Heart right ventricle (tissue), 16 donors: Measurements from ENCODE around the gene C17orf100. TPM values are rescaled to one million over a fixed set of nuclear protein-coding genes. Genes with fewer than 3 reads are reported as not detected.

Experiments
- ATAC-seq, 8 donors: fragments of 200-7000 bp; cut with Tn5 transposase; one replicate each; pipeline ENCODE4 v1.9.1; 2020; ENCODE audit warnings: mild to moderate bottlenecking in 8 of 8, moderate library complexity in 8 of 8, moderate number of reproducible peaks in 1 of 8
- DNase-seq, 2 donors: peaks; one replicate each; pipeline ENCODE4 v3.0.0-alpha.2; 2020
- H3K27ac ChIP-seq, 10 donors: fragments of 200-600 bp; sonication (generic) in 2 of 10; one replicate each; pipeline versions ENCODE4 v1.5.0 to v1.8.0; 2020 to 2022; ENCODE audit warnings: mild to moderate bottlenecking in 3 of 10
- H3K27me3 ChIP-seq, 7 donors: fragments of 200-600 bp; one replicate each; pipeline ENCODE4 v1.8.0; 2021 to 2022; ENCODE audit warnings: mild to moderate bottlenecking in 2 of 7
- H3K36me3 ChIP-seq, 9 donors: fragments of 200-600 bp; sonication (generic) in 1 of 9; one replicate each; pipeline versions ENCODE4 v1.5.0 to v1.8.0; 2020 to 2022; ENCODE audit warnings: mild to moderate bottlenecking in 2 of 9
- H3K4me1 ChIP-seq, 9 donors: fragments of 200-600 bp; sonication (generic) in 1 of 9; one replicate each; pipeline versions ENCODE4 v1.5.0 to v1.8.0; 2020 to 2022; ENCODE audit warnings: mild to moderate bottlenecking in 4 of 9
- H3K4me3 ChIP-seq, 10 donors: fragments of 200-600 bp; sonication (generic) in 2 of 10; one replicate each; pipeline versions ENCODE4 v1.5.0 to v1.8.0; 2020 to 2022; ENCODE audit warnings: mild to moderate bottlenecking in 7 of 10, moderate library complexity in 2 of 10
- H3K9me3 ChIP-seq, 11 donors: fragments of 200-600 bp in 10 of 11; sonication (generic) in 2 of 11; one replicate each; pipeline versions ENCODE4 v1.5.0 to v1.8.0; 2013 to 2022; ENCODE audit warnings: mild to moderate bottlenecking in 2 of 11, control low read depth in 1 of 11, moderate library complexity in 1 of 11
- WGBS, 2 donors: extraction: QIAGEN DNeasy Blood & Tissue Kit; methylation state at CpG; one replicate each; pipeline ENCODE4 v1.1.7; 2013; ENCODE audit warnings: inconsistent platforms in 1 of 2; 5-methylcytosine and 5-hydroxymethylcytosine counted together
- intact Hi-C, 10 donors: fragments of 100-400 bp; cut with DNase I; formaldehyde crosslinking; loops; one replicate each; pipeline versions ENCODE4 v1.11.1 to v1.14.2; 2022
- polyA plus RNA-seq, 2 donors: library from polyadenylated mRNA; stranded (reverse); fragments of 200-250 nt; gene quantifications; one replicate each; pipeline ENCODE4 v1.2.3, GENCODE V29; 2013
- total RNA-seq, 10 donors: library from RNA; stranded (reverse); fragmentation: NEBNext Ultra II Directional in 3 of 10; extraction: Animal tissue kit (Norgen Biotek cat#: 25700) in 3 of 10; gene quantifications; one replicate each; pipeline versions ENCODE4 v1.2.1 to v1.2.4, GENCODE V29; 2021 to 2023
- TF ChIP-seq, protein P1 (sequence below), 9 donors: fragments of 200-600 bp; sonication (generic) in 2 of 9; IDR thresholded peaks; one replicate each; pipeline versions ENCODE4 v1.5.0 to v1.8.0; 2021 to 2022; ENCODE audit warnings: antibody characterized with exemption in 9 of 9, mild to moderate bottlenecking in 5 of 9, moderate library complexity in 1 of 9
- donor health status: Arrhythmogenic right ventricular cardiomyopathy.
- donor health status: ischemic (EF 13 %, LVEDD 7.1; RV severe dilation, severe dysfunction).
- donor health status: healthy with polysubstance abuse.
- donor health status: DM: no; HTN: yes; CAD: no.
- donor health status: DM: no; HTN: no; CAD: no.
- donor health status: ischemic (EF 25% LVEDD 6.9; RV normal size, moderate dysfunction).
- donor health status: ischemic (EF 25% LVEDD 5.7; RV mildly dilated, moderate dysfunction).
- donor health status: healthy.
- donor health status: DM: yes; HTN: yes; CAD: no.
- donor health status: Ischemic cardiomyopathy.
- donor health status: ischemic (EF 35%, LVEDD 5.7; RV mildly dilated, moderate dysfunction).
- donor health status: nonischemic (EF 11% LVEDD 7.7; RV severe dilation, severe dysfunction).
- donor health status: DM: yes; HTN: yes; CAD: no.
- donor health status: PGD.
- donor health status: ischemic (EF 29% LVEDD 5.4; RV normal size, mild dysfunction).
- donor health status: nonischemic (EF 23%, LVEDD 6.1; RV moderate dilation, normal function).

The C17orf100 gene
- total and polyA plus RNA-seq, 12 donors, result 0.30 to 1.4 (median 0.73) TPM; not detected in 1

DNA sequence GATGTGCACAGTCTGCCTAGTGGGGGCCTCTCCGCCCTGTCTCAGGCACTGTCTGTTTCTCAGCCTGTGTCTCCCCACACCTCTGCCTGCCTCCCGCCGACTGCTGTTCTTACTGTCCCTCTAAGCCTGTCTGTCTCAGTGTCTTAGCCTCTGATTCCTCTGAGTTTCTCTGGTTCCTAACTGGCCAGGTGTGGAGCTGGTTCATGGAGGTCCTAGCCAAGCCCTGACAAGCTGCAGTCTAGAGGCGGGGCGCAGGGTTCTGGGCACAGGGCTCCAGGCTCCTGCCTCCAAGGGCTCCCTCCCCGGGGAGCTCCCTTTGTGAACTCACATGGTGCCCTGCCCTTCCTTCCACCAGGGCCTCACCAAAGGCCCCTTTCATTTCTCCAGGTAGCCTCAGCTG is 19.4 kb downstream of the C17orf100 start:
- Histone ChIP-seq H3K36me3 (no peaks in the 10 kb centered on the region), H3K4me3 (no peak overlapping the region), H3K9me3 (no peaks in the 10 kb centered on the region), H3K27ac (no peak overlapping the region), H3K4me1 (peaks cover 0 to 4% (median 0%) of the 10 kb centered on the region in 9 donors), H3K27me3 (peaks cover 0 to 40% (median 20%) of the 10 kb centered on the region in 7 donors)
- DNase-seq (no peak), ATAC-seq (no peak)
- intact Hi-C loops, result loop anchor here in 1 of 10 donors (10.0 kb wide), 1 partner anchor 164 kb away; the partner anchor contains the start of gene TEKT1
- TF ChIP-seq, protein P1, sequence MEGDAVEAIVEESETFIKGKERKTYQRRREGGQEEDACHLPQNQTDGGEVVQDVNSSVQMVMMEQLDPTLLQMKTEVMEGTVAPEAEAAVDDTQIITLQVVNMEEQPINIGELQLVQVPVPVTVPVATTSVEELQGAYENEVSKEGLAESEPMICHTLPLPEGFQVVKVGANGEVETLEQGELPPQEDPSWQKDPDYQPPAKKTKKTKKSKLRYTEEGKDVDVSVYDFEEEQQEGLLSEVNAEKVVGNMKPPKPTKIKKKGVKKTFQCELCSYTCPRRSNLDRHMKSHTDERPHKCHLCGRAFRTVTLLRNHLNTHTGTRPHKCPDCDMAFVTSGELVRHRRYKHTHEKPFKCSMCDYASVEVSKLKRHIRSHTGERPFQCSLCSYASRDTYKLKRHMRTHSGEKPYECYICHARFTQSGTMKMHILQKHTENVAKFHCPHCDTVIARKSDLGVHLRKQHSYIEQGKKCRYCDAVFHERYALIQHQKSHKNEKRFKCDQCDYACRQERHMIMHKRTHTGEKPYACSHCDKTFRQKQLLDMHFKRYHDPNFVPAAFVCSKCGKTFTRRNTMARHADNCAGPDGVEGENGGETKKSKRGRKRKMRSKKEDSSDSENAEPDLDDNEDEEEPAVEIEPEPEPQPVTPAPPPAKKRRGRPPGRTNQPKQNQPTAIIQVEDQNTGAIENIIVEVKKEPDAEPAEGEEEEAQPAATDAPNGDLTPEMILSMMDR (IDR thresholded peaks at IDR 0.05), result no peak
- WGBS, 2 donors, result 76 to 90% methylated on average over 6 of the region's 6 CpGs

DNA sequence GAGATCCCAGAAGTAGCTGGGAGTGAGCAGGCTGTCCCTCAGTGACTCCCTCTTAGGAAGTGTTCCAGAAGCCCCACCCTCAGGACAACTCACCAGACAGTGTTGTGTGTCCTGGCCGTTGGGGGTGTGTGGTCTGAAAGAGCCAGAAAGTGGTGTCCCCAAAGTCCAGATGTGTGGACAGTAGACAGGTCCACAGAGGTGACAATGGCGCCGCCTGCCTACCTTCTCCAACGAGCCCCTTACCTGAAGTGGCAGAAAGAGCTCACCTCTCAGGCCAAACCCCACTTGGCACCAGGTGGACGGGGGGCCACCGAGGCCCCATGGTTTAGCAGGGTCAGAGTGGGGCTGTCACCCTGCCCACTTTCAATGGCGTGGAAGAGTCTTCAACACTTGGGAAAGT is 19.9 kb downstream of the C17orf100 start:
- intact Hi-C loops, result loop anchor here in 1 of 10 donors (10.0 kb wide), 1 partner anchor 163 kb away; the partner anchor contains the start of gene TEKT1
- no peaks in the 10 kb centered on the region for H3K4me1 ChIP-seq
- H3K27ac ChIP-seq, result no peak overlapping the region
- TF ChIP-seq, protein P1 (IDR thresholded peaks at IDR 0.05), result no peak
- DNase-seq (no peak), ATAC-seq (no peak)
- peaks cover 0 to 40% (median 20%) of the 10 kb centered on the region in 7 donors for H3K27me3 ChIP-seq
- WGBS, 2 donors, result 79 to 84% methylated on average over 7 of the region's 7 CpGs
- no peaks in the 10 kb centered on the region for H3K9me3 ChIP-seq
- no peaks in the 10 kb centered on the region for H3K36me3 ChIP-seq
- H3K4me3 ChIP-seq, result no peak overlapping the region

DNA sequence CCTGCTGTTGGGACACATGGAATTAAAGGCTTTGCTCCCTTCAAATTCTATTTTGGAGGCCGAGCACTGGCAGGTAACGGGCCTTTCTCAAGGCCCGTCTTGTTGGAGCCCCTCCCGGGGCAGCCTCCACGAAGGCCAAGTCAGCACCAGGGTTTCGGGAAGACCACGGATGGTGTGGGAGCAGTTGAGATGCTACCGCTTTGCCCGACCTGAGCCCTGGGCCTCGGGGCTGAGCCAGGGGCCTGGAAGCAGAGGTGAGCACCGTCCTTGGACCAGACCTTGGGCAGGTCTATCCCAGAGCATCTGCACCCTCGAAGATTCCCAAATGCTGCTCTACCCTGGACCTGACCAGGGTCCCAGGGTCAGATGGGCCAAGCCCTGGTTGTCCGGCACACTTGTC is 23.0 kb downstream of the C17orf100 start:
- WGBS, 2 donors, result 92 to 93% methylated on average over 13 of the region's 13 CpGs
- no peak for ATAC-seq
- no peaks in the 10 kb centered on the region for H3K4me1 ChIP-seq
- no peak overlapping the region for H3K4me3 ChIP-seq
- no peaks in the 10 kb centered on the region for H3K9me3 ChIP-seq
- TF ChIP-seq, protein P1 (IDR thresholded peaks at IDR 0.05), result no peak
- intact Hi-C loops, result loop anchor here in 1 of 10 donors (10.0 kb wide), 1 partner anchor 160 kb away; the partner anchor contains the start of gene TEKT1
- H3K36me3 ChIP-seq, result no peaks in the 10 kb centered on the region
- H3K27ac ChIP-seq, result no peak overlapping the region
- peaks cover 4 to 48% (median 34%) of the 10 kb centered on the region in 7 donors for H3K27me3 ChIP-seq
- no peak for DNase-seq

DNA sequence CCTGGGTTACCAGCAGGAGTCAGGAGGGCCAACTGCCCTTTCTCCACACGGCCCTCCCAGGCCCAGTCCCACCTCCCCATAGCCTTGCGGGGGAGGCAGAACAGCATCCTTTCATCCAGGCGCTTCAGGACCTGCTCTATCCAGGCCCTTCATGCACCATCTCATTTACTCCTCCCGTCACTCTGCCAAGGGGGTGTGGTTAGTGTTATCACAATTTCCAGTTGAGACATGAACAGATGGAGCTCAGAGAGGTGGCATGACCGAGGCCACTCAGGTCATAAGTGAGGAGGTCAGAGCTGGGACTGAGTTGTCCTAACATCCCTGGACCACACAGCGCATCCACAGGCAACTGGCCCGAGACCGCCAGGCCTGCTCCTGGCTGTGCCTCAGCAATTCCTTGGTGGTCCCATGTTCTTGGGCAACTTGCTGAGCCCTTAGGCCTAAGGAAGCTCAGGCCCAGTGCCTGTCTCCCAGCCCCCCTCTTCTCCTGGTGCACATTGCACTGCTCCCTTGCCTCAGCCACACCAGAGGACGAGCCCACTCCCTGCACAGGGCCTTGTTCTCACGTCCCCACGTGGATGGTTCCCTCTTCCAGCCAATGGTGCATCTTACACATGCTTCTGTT is 23.8 kb downstream of the C17orf100 start:
- TF ChIP-seq, protein P1 (IDR thresholded peaks at IDR 0.05), result no peak
- ATAC-seq (no peak), DNase-seq (no peak)
- Histone ChIP-seq H3K27me3 (peaks cover 4 to 44% (median 32%) of the 10 kb centered on the region in 7 donors), H3K27ac (no peak overlapping the region), H3K4me1 (no peaks in the 10 kb centered on the region), H3K36me3 (no peaks in the 10 kb centered on the region), H3K4me3 (no peak overlapping the region), H3K9me3 (no peaks in the 10 kb centered on the region)
- intact Hi-C loops, result loop anchor here in 1 of 10 donors (10.0 kb wide), 1 partner anchor 159 kb away; the partner anchor contains the start of gene TEKT1
- 71% methylated on average over 11 of the region's 11 CpGs for WGBS, 2 donors
